Transverse colon (tissue), 4 donors: ENCODE data around the gene CCRL2.
"Not testable (repeated sequence)": the region's sequence is repeated elsewhere in the genome, so short reads cannot be mapped to it uniquely, and the experiment has no call there.

ENCODE experiments used
- EP300 ChIP-seq: sonication (generic); formaldehyde crosslinking; IDR thresholded peaks from one replicate; pipeline ENCODE4 v1.6.1; 2017; ENCODE audit warnings: antibody characterized with exemption, low read depth
- POLR2A ChIP-seq: fragments of 450-650 bp; IDR thresholded peaks from one replicate; pipeline ENCODE4 v1.6.1; 2016; ENCODE audit warnings: antibody characterized with exemption, mild to moderate bottlenecking, moderate library complexity
- POLR2AphosphoS5 ChIP-seq, 3 donors: sonication (generic); formaldehyde crosslinking; IDR thresholded peaks; one replicate each; pipeline ENCODE4 v1.6.1; 2016; ENCODE audit warnings: antibody characterized with exemption in 3 of 3
- TF ChIP-seq, protein P1 (sequence below), 5 experiments: fragments of 200-600 bp in 3 of 5; fragments of 450-650 bp in 2 of 5; sonication (generic) in 3 of 5; IDR thresholded peaks; 1 replicate in 2 of 5; 2 replicates in 3 of 5; pipeline ENCODE4 v1.5.1; 2016 to 2017; ENCODE audit warnings: antibody characterized with exemption in 5 of 5, inconsistent platforms in 3 of 5, mild to moderate bottlenecking in 2 of 5, moderate library complexity in 1 of 5

DNA sequence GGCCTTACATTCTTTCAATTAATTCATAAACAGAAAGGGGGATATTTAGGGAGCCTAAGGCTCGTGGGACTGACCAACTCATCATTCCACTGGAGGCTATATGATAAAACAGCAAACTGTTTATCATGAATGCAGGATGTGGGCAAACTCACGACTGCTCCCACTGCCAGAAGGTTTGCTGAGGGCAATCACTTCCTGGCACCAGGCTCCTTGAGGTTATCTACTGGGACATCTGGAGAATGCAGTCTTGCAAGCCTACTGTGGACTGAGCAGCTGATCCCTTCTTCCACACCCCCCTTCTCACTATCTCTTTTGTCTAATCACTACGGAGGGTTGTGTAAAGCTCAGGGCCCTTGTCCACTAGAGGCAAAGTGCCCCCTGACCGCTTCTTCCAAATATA is 26.1 kb downstream of the CCRL2 start:
- TF ChIP-seq, protein P1, sequence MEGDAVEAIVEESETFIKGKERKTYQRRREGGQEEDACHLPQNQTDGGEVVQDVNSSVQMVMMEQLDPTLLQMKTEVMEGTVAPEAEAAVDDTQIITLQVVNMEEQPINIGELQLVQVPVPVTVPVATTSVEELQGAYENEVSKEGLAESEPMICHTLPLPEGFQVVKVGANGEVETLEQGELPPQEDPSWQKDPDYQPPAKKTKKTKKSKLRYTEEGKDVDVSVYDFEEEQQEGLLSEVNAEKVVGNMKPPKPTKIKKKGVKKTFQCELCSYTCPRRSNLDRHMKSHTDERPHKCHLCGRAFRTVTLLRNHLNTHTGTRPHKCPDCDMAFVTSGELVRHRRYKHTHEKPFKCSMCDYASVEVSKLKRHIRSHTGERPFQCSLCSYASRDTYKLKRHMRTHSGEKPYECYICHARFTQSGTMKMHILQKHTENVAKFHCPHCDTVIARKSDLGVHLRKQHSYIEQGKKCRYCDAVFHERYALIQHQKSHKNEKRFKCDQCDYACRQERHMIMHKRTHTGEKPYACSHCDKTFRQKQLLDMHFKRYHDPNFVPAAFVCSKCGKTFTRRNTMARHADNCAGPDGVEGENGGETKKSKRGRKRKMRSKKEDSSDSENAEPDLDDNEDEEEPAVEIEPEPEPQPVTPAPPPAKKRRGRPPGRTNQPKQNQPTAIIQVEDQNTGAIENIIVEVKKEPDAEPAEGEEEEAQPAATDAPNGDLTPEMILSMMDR (IDR thresholded peaks at IDR 0.05), result not testable (repeated sequence)
- TF ChIP-seq POLR2AphosphoS5 (IDR thresholded peaks at IDR 0.05); POLR2A; EP300: not testable (repeated sequence)
